Smooth muscle cell (in vitro differentiated cells): ENCODE results near the gene CTNNA2. TPM values are rescaled to one million over a fixed set of nuclear protein-coding genes. Genes with fewer than 3 reads are reported as not detected.

Source experiments
- DNase-seq: peaks from one replicate; lab custom pipeline; 2025; ENCODE audit not compliant: unreplicated experiment; lab: John Stamatoyannopoulos, UW
- H2AFZ ChIP-seq: fragments of 200-600 bp; sonication (generic); 2 replicates; pipeline ENCODE4 v1.6.0; 2016; ENCODE audit warnings: antibody characterized with exemption, low read depth, mild to moderate bottlenecking
- H3F3A ChIP-seq: fragments of 200-600 bp; sonication (generic); 2 replicates; pipeline ENCODE4 v1.6.0; 2017; ENCODE audit warnings: antibody characterized with exemption, low read depth
- H3K27ac ChIP-seq: fragments of 200-600 bp; sonication (generic); 2 replicates; pipeline ENCODE4 v1.5.1; 2016; ENCODE audit warnings: low read depth, mild to moderate bottlenecking
- H3K27me3 ChIP-seq: fragments of 200-600 bp; sonication (generic); 2 replicates; pipeline ENCODE4 v1.6.1; 2016; ENCODE audit warnings: low read depth, mild to moderate bottlenecking
- H3K36me3 ChIP-seq: fragments of 200-600 bp; sonication (generic); 2 replicates; pipeline ENCODE4 v1.5.1; 2016; ENCODE audit warnings: low read depth
- H3K4me1 ChIP-seq: fragments of 200-600 bp; sonication (generic); 2 replicates; pipeline ENCODE4 v1.5.1; 2016; ENCODE audit warnings: low read depth
- H3K4me2 ChIP-seq: fragments of 200-600 bp; sonication (generic); 2 replicates; pipeline ENCODE4 v1.6.0; 2016; ENCODE audit warnings: mild to moderate bottlenecking
- H3K4me3 ChIP-seq: fragments of 200-600 bp; sonication (generic); 2 replicates; pipeline ENCODE4 v1.5.1; 2016; ENCODE audit warnings: mild to moderate bottlenecking
- H3K79me2 ChIP-seq: fragments of 200-600 bp; sonication (generic); 2 replicates; pipeline ENCODE4 v1.6.0; 2016; ENCODE audit warnings: low read depth, mild to moderate bottlenecking
- H3K9ac ChIP-seq: fragments of 200-600 bp; sonication (generic); 2 replicates; pipeline ENCODE4 v1.6.0; 2016; ENCODE audit warnings: low read depth
- H3K9me3 ChIP-seq: fragments of 200-600 bp; sonication (generic); replicated peaks from 2 replicates; pipeline ENCODE4 v1.5.1; 2016; ENCODE audit warnings: low read depth
- H4K20me1 ChIP-seq: fragments of 200-600 bp; sonication (generic); 2 replicates; pipeline ENCODE4 v1.6.0; 2016; ENCODE audit warnings: low read depth
- CTCF ChIP-seq: fragments of 200-600 bp; sonication (generic); IDR thresholded peaks from 2 replicates; pipeline ENCODE4 v1.5.1; 2017; ENCODE audit warnings: borderline replicate concordance, mild to moderate bottlenecking, antibody characterized with exemption; ENCODE audit not compliant: insufficient read depth, poor library complexity, severe bottlenecking
- WGBS: methylation state at CpG from one replicate; pipeline ENCODE4 v1.1.7; 2016; ENCODE audit warnings: low lambda C conversion rate; 5-methylcytosine and 5-hydroxymethylcytosine counted together
- polyA plus RNA-seq: library from polyadenylated mRNA; unstranded; fragments of >200 nt; fragmentation: Nextera tagmentation; extraction: Ambion mirVana; gene quantifications from 2 replicates; pipeline ENCODE4 v1.2.1, GENCODE V29; 2016
- total RNA-seq: library from RNA; depleted of rRNA; stranded (reverse); fragments of >200 nt; gene quantifications from 2 replicates; pipeline ENCODE4 v1.2.3, GENCODE V29; 2014

CTNNA2 gene
- total and polyA plus RNA-seq, 2 experiments from 2014 or later = not detected

DNA sequence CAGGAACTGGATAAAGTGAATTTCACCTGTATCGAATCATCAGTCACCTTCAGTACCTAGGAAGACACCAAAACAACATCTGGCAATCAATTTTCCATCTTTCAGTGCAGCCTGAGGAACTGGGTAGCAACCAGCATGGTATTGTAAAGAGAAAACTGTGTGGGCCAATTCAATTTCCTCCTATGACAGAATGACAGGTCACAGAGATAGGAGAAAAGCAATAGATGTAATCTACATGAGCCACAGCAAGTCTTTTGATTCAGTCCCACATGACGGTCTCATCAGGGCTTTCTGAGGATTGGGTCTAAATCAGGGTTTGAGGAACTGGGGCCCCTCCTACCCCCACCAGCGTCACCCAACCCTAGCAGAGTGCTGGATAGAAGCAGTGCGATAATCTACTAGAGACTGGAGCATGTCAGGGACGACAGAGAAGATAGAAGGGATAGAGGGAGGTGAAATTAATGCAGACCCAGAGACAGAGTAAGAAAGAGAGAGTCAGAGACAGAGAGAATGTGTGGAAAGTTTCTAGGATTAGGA is 523.0 kb downstream of the CTNNA2 start:
- no peak overlapping the region for H3K9ac ChIP-seq
- no peaks in the 10 kb centered on the region for H3K27me3 ChIP-seq
- no peak for DNase-seq
- no peaks in the 10 kb centered on the region for H3K36me3 ChIP-seq
- no peak overlapping the region for H3K4me2 ChIP-seq
- no peaks in the 10 kb centered on the region for H3K9me3 ChIP-seq
- H3K4me1 ChIP-seq = no peaks in the 10 kb centered on the region
- H3K4me3 ChIP-seq = no peak overlapping the region
- H3K27ac ChIP-seq = no peak overlapping the region
- H3K79me2 ChIP-seq = no peaks in the 10 kb centered on the region
- WGBS = 84% methylated on average over 5 of the region's 5 CpGs
- H3F3A ChIP-seq = no peaks in the 10 kb centered on the region
- TF ChIP-seq CTCF = no peak
- no peak overlapping the region for H2AFZ ChIP-seq
- no peaks in the 10 kb centered on the region for H4K20me1 ChIP-seq

DNA sequence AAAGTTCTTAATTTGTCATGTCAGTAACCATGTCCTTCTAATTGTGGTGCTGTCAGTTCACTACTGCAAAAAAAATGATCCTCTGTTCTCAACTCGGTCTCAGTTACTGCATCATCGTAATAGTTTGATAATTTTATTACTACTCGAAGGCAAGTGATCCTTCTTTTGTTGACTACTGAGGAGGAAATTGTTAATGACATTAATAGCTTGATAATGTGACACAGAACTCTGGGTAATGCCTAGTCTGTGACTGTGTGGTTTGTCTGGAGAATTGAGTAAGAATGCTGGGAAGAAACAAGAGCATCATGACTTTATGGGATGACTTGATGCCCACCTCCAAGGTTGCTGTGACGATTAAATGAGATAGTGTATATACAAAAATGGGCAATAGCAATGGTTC is 524.5 kb downstream of the CTNNA2 start:
- Histone ChIP-seq H3K4me3 (no peak overlapping the region), H3K36me3 (no peaks in the 10 kb centered on the region), H3K4me2 (no peak overlapping the region), H3K9ac (no peak overlapping the region), H3K79me2 (no peaks in the 10 kb centered on the region), H2AFZ (no peak overlapping the region), H3K9me3 (no peaks in the 10 kb centered on the region), H3K27me3 (no peaks in the 10 kb centered on the region), H3K4me1 (no peaks in the 10 kb centered on the region), H3F3A (no peaks in the 10 kb centered on the region), H3K27ac (no peak overlapping the region), H4K20me1 (no peaks in the 10 kb centered on the region)
- 80% methylated on average over 4 of the region's 4 CpGs for WGBS
- DNase-seq = no peak
- TF ChIP-seq CTCF = no peak

DNA sequence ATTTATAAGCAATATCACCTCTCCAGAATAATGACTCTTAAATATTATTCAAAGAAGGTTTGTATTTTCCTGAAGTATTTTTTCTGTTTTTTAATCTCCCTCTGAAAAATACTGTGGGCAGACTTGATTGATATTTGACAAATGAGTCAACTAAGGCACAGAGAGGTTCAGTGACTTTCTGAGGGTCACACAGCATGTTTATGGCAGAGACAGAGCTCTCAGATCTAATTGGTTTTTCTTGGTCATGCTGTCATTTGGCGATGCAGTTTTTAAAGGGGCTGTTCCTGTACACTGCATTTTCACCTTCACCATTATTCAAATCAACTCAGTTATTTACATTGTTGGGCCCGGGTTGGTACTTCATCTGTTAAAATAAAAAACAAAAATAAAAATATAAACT is 527.4 kb downstream of the CTNNA2 start:
- no peak overlapping the region for H3K4me2 ChIP-seq
- TF ChIP-seq CTCF = no peak
- no peaks in the 10 kb centered on the region for H3K36me3 ChIP-seq
- no peak overlapping the region for H3K4me3 ChIP-seq
- no peaks in the 10 kb centered on the region for H3K9me3 ChIP-seq
- 92% methylated on average over 2 of the region's 2 CpGs for WGBS
- H3K27ac ChIP-seq = no peak overlapping the region
- H3K4me1 ChIP-seq = no peaks in the 10 kb centered on the region
- H4K20me1 ChIP-seq = no peaks in the 10 kb centered on the region
- no peak overlapping the region for H3K9ac ChIP-seq
- no peak overlapping the region for H2AFZ ChIP-seq
- H3K27me3 ChIP-seq = no peaks in the 10 kb centered on the region
- no peaks in the 10 kb centered on the region for H3F3A ChIP-seq
- H3K79me2 ChIP-seq = no peaks in the 10 kb centered on the region
- DNase-seq = no peak

DNA sequence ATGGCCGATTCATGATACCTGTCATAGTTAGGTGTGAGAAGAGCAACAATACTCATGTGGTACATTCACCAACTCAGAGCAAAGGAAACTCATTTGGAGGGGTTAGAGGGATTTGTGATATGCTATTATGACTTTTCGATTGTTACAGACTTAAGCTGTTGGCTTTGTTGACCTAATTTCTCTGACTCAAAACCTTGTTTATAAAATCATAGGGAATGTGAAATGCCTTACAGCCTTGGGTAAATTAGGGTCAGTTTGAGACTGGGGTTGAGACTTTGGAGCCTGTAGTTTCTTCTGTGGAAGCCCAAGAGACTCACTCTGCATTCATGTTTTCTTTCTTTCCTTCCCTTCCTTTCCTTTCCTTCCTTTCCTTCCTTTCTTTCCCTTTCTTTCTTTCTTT is 529.8 kb downstream of the CTNNA2 start:
- DNase-seq = no peak
- Histone ChIP-seq H3K27ac (no peak overlapping the region), H3K9me3 (no peaks in the 10 kb centered on the region), H3K27me3 (no peaks in the 10 kb centered on the region), H3K4me1 (no peaks in the 10 kb centered on the region), H3K9ac (no peak overlapping the region), H3K4me2 (no peak overlapping the region), H2AFZ (no peak overlapping the region), H3K79me2 (no peaks in the 10 kb centered on the region), H3K4me3 (no peak overlapping the region), H3K36me3 (no peaks in the 10 kb centered on the region), H3F3A (no peaks in the 10 kb centered on the region), H4K20me1 (no peaks in the 10 kb centered on the region)
- WGBS = 83% methylated on average over 2 of the region's 2 CpGs
- TF ChIP-seq CTCF = no peak
